ENCODE results near the gene ETV6. TPM values are rescaled to one million over a fixed set of nuclear protein-coding genes. Genes with fewer than 3 reads are reported as not detected.

Gene ETV6
- total RNA-seq, 2 experiments from 2014 or later: 43.2 to 47.2 TPM

- ChIA-PET CTCF (no interaction called here), POLR2A (no interaction called here)
These were observed 154.7 kb downstream of the ETV6 start for GRCh38 chr12:11804130-11804529.

GRCh38 chr12:11805043-11805442, 155.6 kb downstream of the ETV6 start:
- ChIA-PET CTCF (no interaction called here), POLR2A (no interaction called here)

- ChIA-PET CTCF (no interaction called here), POLR2A (no interaction called here)
These were observed 156.2 kb downstream of the ETV6 start for GRCh38 chr12:11805680-11806079.

- ChIA-PET CTCF (no interaction called here), POLR2A (no interaction called here)
These were observed 158.0 kb downstream of the ETV6 start for GRCh38 chr12:11807458-11807857.

GRCh38 chr12:11808931-11809330, 159.5 kb downstream of the ETV6 start:
- CTCF ChIA-PET: interaction anchor here (1.2 kb wide), 1 partner anchor 15 kb away, joined by 3 read pairs; no protein-coding TSS in a partner anchor
- POLR2A ChIA-PET: no interaction called here

- POLR2A ChIA-PET: interaction anchor here (0.6 to 0.9 kb wide), 2 partner anchors 16 to 37 kb away, joined by 3 to 4 read pairs; no protein-coding TSS in a partner anchor
- CTCF ChIA-PET: interaction anchor here (1.3 kb wide), 1 partner anchor 223 kb away, joined by 3 read pairs; no protein-coding TSS in a partner anchor
These were observed 160.7 kb downstream of the ETV6 start for GRCh38 chr12:11810206-11810545.

- CTCF ChIA-PET: interaction anchor here (1.3 kb wide), 1 partner anchor 222 kb away, joined by 3 read pairs; no protein-coding TSS in a partner anchor
- POLR2A ChIA-PET: interaction anchor here (0.9 kb wide), 1 partner anchor 15 kb away, joined by 3 read pairs; no protein-coding TSS in a partner anchor
These were observed 161.5 kb downstream of the ETV6 start for GRCh38 chr12:11811008-11811407.

- POLR2A ChIA-PET: no interaction called here
- CTCF ChIA-PET: no interaction called here
These were observed 162.7 kb downstream of the ETV6 start for GRCh38 chr12:11812241-11812585.

GRCh38 chr12:11812586-11813437, 163.3 kb downstream of the ETV6 start:
- CTCF ChIA-PET: no interaction called here
- POLR2A ChIA-PET: interaction anchor here (0.5 kb wide), 1 partner anchor 16 kb away, joined by 3 read pairs; no protein-coding TSS in a partner anchor

- ChIA-PET POLR2A (no interaction called here), CTCF (no interaction called here)
These were observed 164.0 kb downstream of the ETV6 start for GRCh38 chr12:11813438-11813813.

- CTCF ChIA-PET: interaction anchor here (0.5 kb wide), 1 partner anchor 718 kb away, joined by 3 read pairs; no protein-coding TSS in a partner anchor
These were observed 164.9 kb downstream of the ETV6 start for GRCh38 chr12:11814374-11814773.

GRCh38 chr12:11815397-11815796, 165.9 kb downstream of the ETV6 start:
- ChIA-PET CTCF (no interaction called here), POLR2A (no interaction called here)

More at GRCh38 chr12:11814374-11814773, 164.9 kb downstream of the ETV6 start:
- POLR2A ChIA-PET: no interaction called here

GRCh38 chr12:11819643-11820042, 170.2 kb downstream of the ETV6 start:
- POLR2A ChIA-PET: no interaction called here
- CTCF ChIA-PET: no interaction called here

GRCh38 chr12:11820476-11820875, 171.0 kb downstream of the ETV6 start:
- CTCF ChIA-PET: no interaction called here
- POLR2A ChIA-PET: no interaction called here

GRCh38 chr12:11821386-11822080, 172.1 kb downstream of the ETV6 start:
- POLR2A ChIA-PET: no interaction called here
- CTCF ChIA-PET: no interaction called here

- POLR2A ChIA-PET: no interaction called here
- CTCF ChIA-PET: interaction anchor here (0.9 kb wide), 1 partner anchor 56 kb away, joined by 3 read pairs; no protein-coding TSS in a partner anchor
These were observed 172.8 kb downstream of the ETV6 start for GRCh38 chr12:11822081-11822834.

GRCh38 chr12:11823043-11823442, 173.6 kb downstream of the ETV6 start:
- CTCF ChIA-PET: interaction anchor here (0.9 kb wide), 1 partner anchor 55 kb away, joined by 3 read pairs; no protein-coding TSS in a partner anchor
- POLR2A ChIA-PET: no interaction called here

- CTCF ChIA-PET: no interaction called here
- POLR2A ChIA-PET: no interaction called here
These were observed 174.1 kb downstream of the ETV6 start for GRCh38 chr12:11823593-11823992.

- POLR2A ChIA-PET: no interaction called here
- CTCF ChIA-PET: no interaction called here
These were observed 174.6 kb downstream of the ETV6 start for GRCh38 chr12:11824069-11824468.

GRCh38 chr12:11824736-11825135, 175.3 kb downstream of the ETV6 start:
- ChIA-PET POLR2A (no interaction called here), CTCF (no interaction called here)

Measured in activated CD8-positive, alpha-beta memory T cell treated with anti-CD3 and anti-CD28 coated beads for 36 hours (primary cell).